ENCODE results near the gene CHP1.

DNA sequence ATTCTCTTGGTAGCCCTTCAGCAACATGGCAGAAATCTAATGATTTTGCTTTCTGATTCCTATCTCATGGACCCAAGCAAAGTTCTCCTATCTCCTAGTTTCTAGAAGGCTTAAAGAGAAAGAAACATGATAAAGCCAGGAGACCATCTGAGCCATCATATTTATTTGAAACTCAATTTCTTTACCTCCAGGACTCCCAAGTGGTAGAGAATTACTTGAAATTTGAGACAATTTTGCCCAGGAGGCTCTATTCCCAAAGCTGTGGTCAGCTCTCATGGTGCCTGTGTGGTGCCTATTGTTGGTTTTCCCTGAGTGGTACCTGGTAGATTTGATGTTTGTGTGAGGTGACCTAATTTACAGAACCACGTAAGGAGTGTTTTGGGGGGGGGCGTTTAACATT is 38.8 kb downstream of the CHP1 start:
- TF ChIP-seq CTCF (IDR thresholded peaks at IDR 0.05) (no peak), POLR2AphosphoS5 (IDR thresholded peaks at IDR 0.05) (no peak)

Measured in stomach (tissue), 4 donors.